Activated naive CD8-positive, alpha-beta T cell treated with anti-CD3 and anti-CD28 coated beads for 36 hours (primary cell): ENCODE measurements around the gene TULP3. TPM values are rescaled to one million over a fixed set of nuclear protein-coding genes. Genes with fewer than 3 reads are reported as not detected.

ENCODE experiments used
- DNase-seq: peaks from one replicate; pipeline ENCODE4 v3.0.0; 2021
- H3K27ac Mint-ChIP-seq: one replicate; pipeline ENCODE4 v1.8.0; 2022; ENCODE audit warnings: mild to moderate bottlenecking, moderate library complexity, mixed read lengths
- H3K27me3 Mint-ChIP-seq: one replicate; pipeline ENCODE4 v1.8.0; 2022; ENCODE audit warnings: mild to moderate bottlenecking, mixed read lengths
- H3K36me3 Mint-ChIP-seq: one replicate; pipeline ENCODE4 v1.8.0; 2021; ENCODE audit warnings: mild to moderate bottlenecking, mixed read lengths
- H3K4me1 Mint-ChIP-seq: one replicate; pipeline ENCODE4 v1.8.0; 2021; ENCODE audit warnings: mixed read lengths
- H3K4me3 Mint-ChIP-seq: one replicate; pipeline ENCODE4 v1.8.0; 2022; ENCODE audit warnings: mild to moderate bottlenecking, moderate library complexity, mixed read lengths
- H3K9me3 Mint-ChIP-seq: one replicate; pipeline ENCODE4 v1.8.0; 2022; ENCODE audit warnings: mixed read lengths
- total RNA-seq, 2 experiments: library from RNA; stranded (reverse); gene quantifications; one replicate each; pipeline ENCODE4 v1.2.3, GENCODE V29; 2021

Gene TULP3
- total RNA-seq, 2 experiments from 2014 or later: 5.6 to 6.2 TPM

- Mint-ChIP-seq H3K36me3 (no peaks in the 10 kb centered on the region), H3K27me3 (peaks cover 77% of the 10 kb centered on the region), H3K27ac (no peak overlapping the region), H3K4me3 (no peak overlapping the region), H3K9me3 (no peaks in the 10 kb centered on the region), H3K4me1 (peaks cover 10% of the 10 kb centered on the region)
- no peak for DNase-seq
Measured at GRCh38 chr12:2961705-2962104, 71.0 kb downstream of the TULP3 start.

GRCh38 chr12:2963154-2963759, 72.6 kb downstream of the TULP3 start:
- DNase-seq: no peak
- Mint-ChIP-seq H3K27me3 (peaks cover 63% of the 10 kb centered on the region), H3K4me3 (no peak overlapping the region), H3K27ac (no peak overlapping the region), H3K4me1 (peaks cover 10% of the 10 kb centered on the region), H3K9me3 (no peaks in the 10 kb centered on the region), H3K36me3 (no peaks in the 10 kb centered on the region)

- peaks cover 8% of the 10 kb centered on the region for H3K4me1 Mint-ChIP-seq
- no peak overlapping the region for H3K27ac Mint-ChIP-seq
- H3K4me3 Mint-ChIP-seq: no peak overlapping the region
- H3K27me3 Mint-ChIP-seq: peaks cover 64% of the 10 kb centered on the region
- no peak for DNase-seq
- no peaks in the 10 kb centered on the region for H3K9me3 Mint-ChIP-seq
- H3K36me3 Mint-ChIP-seq: no peaks in the 10 kb centered on the region
Measured at GRCh38 chr12:2963760-2964292, 73.1 kb downstream of the TULP3 start.

- Mint-ChIP-seq H3K4me1 (no peaks in the 10 kb centered on the region), H3K9me3 (no peaks in the 10 kb centered on the region), H3K27ac (no peak overlapping the region), H3K27me3 (peaks cover 37% of the 10 kb centered on the region), H3K36me3 (no peaks in the 10 kb centered on the region), H3K4me3 (no peak overlapping the region)
- no peak for DNase-seq
Measured at GRCh38 chr12:2967651-2968050, 77.0 kb downstream of the TULP3 start.

- peaks cover 20% of the 10 kb centered on the region for H3K27me3 Mint-ChIP-seq
- no peak overlapping the region for H3K27ac Mint-ChIP-seq
- no peaks in the 10 kb centered on the region for H3K9me3 Mint-ChIP-seq
- H3K4me1 Mint-ChIP-seq: no peaks in the 10 kb centered on the region
- H3K4me3 Mint-ChIP-seq: no peak overlapping the region
- no peaks in the 10 kb centered on the region for H3K36me3 Mint-ChIP-seq
- DNase-seq: no peak
Measured at GRCh38 chr12:2970744-2971143, 80.1 kb downstream of the TULP3 start.

GRCh38 chr12:2973566-2973965, 82.9 kb downstream of the TULP3 start:
- Mint-ChIP-seq H3K27ac (no peak overlapping the region), H3K27me3 (peaks cover 12% of the 10 kb centered on the region)
- no peak for DNase-seq

GRCh38 chr12:2974560-2974971, 83.9 kb downstream of the TULP3 start:
- no peak overlapping the region for H3K4me3 Mint-ChIP-seq
- H3K27ac Mint-ChIP-seq: no peak overlapping the region
- no peak for DNase-seq
- H3K27me3 Mint-ChIP-seq: peaks cover 10% of the 10 kb centered on the region
- no peaks in the 10 kb centered on the region for H3K4me1 Mint-ChIP-seq
- H3K36me3 Mint-ChIP-seq: no peaks in the 10 kb centered on the region
- H3K9me3 Mint-ChIP-seq: no peaks in the 10 kb centered on the region

More at GRCh38 chr12:2973566-2973965, 82.9 kb downstream of the TULP3 start:
- H3K9me3 Mint-ChIP-seq: no peaks in the 10 kb centered on the region
- no peaks in the 10 kb centered on the region for H3K36me3 Mint-ChIP-seq
- H3K4me3 Mint-ChIP-seq: no peak overlapping the region
- no peaks in the 10 kb centered on the region for H3K4me1 Mint-ChIP-seq

GRCh38 chr12:2976581-2976996, 85.9 kb downstream of the TULP3 start:
- H3K4me3 Mint-ChIP-seq: no peak overlapping the region
- DNase-seq: no peak
- no peaks in the 10 kb centered on the region for H3K36me3 Mint-ChIP-seq
- H3K4me1 Mint-ChIP-seq: no peaks in the 10 kb centered on the region
- no peak overlapping the region for H3K27ac Mint-ChIP-seq
- H3K9me3 Mint-ChIP-seq: no peaks in the 10 kb centered on the region
- peaks cover 6% of the 10 kb centered on the region for H3K27me3 Mint-ChIP-seq

- Mint-ChIP-seq H3K4me1 (no peaks in the 10 kb centered on the region), H3K9me3 (no peaks in the 10 kb centered on the region), H3K36me3 (no peaks in the 10 kb centered on the region), H3K27ac (no peak overlapping the region), H3K4me3 (no peak overlapping the region), H3K27me3 (peaks cover 4% of the 10 kb centered on the region)
- no peak for DNase-seq
Measured at GRCh38 chr12:2977776-2978175, 87.1 kb downstream of the TULP3 start.

- Mint-ChIP-seq H3K9me3 (no peaks in the 10 kb centered on the region), H3K4me3 (no peak overlapping the region), H3K4me1 (peaks cover 6% of the 10 kb centered on the region), H3K27me3 (no peaks in the 10 kb centered on the region), H3K36me3 (no peaks in the 10 kb centered on the region), H3K27ac (no peak overlapping the region)
- DNase-seq: no peak
Measured at GRCh38 chr12:2979806-2980205, 89.1 kb downstream of the TULP3 start.

- Mint-ChIP-seq H3K27ac (no peak overlapping the region), H3K4me1 (peaks cover 6% of the 10 kb centered on the region), H3K4me3 (no peak overlapping the region), H3K27me3 (no peaks in the 10 kb centered on the region), H3K36me3 (no peaks in the 10 kb centered on the region), H3K9me3 (no peaks in the 10 kb centered on the region)
- no peak for DNase-seq
Measured at GRCh38 chr12:2980630-2981029, 89.9 kb downstream of the TULP3 start.

GRCh38 chr12:2982361-2982760, 91.7 kb downstream of the TULP3 start:
- DNase-seq: no peak
- Mint-ChIP-seq H3K36me3 (no peaks in the 10 kb centered on the region), H3K27me3 (no peaks in the 10 kb centered on the region), H3K27ac (no peak overlapping the region), H3K4me3 (no peak overlapping the region), H3K9me3 (no peaks in the 10 kb centered on the region), H3K4me1 (peaks cover 6% of the 10 kb centered on the region)

GRCh38 chr12:2984249-2984648, 93.6 kb downstream of the TULP3 start:
- DNase-seq: no peak
- Mint-ChIP-seq H3K9me3 (no peaks in the 10 kb centered on the region), H3K36me3 (no peaks in the 10 kb centered on the region), H3K27ac (no peak overlapping the region), H3K4me3 (no peak overlapping the region), H3K27me3 (no peaks in the 10 kb centered on the region), H3K4me1 (peaks cover 6% of the 10 kb centered on the region)

GRCh38 chr12:2984698-2985097, 94.0 kb downstream of the TULP3 start:
- no peaks in the 10 kb centered on the region for H3K27me3 Mint-ChIP-seq
- H3K4me1 Mint-ChIP-seq: peaks cover 6% of the 10 kb centered on the region
- H3K4me3 Mint-ChIP-seq: no peak overlapping the region
- no peak for DNase-seq
- H3K27ac Mint-ChIP-seq: no peak overlapping the region
- peaks cover 1% of the 10 kb centered on the region for H3K9me3 Mint-ChIP-seq
- H3K36me3 Mint-ChIP-seq: peaks cover 1% of the 10 kb centered on the region

- Mint-ChIP-seq H3K36me3 (peaks cover 2% of the 10 kb centered on the region), H3K4me1 (peaks cover 6% of the 10 kb centered on the region), H3K9me3 (peaks cover 8% of the 10 kb centered on the region), H3K27ac (no peak overlapping the region), H3K4me3 (no peak overlapping the region), H3K27me3 (no peaks in the 10 kb centered on the region)
- no peak for DNase-seq
Measured at GRCh38 chr12:2986876-2987275, 96.2 kb downstream of the TULP3 start.

- Mint-ChIP-seq H3K9me3 (peaks cover 8% of the 10 kb centered on the region), H3K4me3 (no peak overlapping the region), H3K4me1 (peaks cover 6% of the 10 kb centered on the region), H3K36me3 (peaks cover 2% of the 10 kb centered on the region), H3K27ac (no peak overlapping the region), H3K27me3 (no peaks in the 10 kb centered on the region)
- no peak for DNase-seq
Measured at GRCh38 chr12:2988494-2988893, 97.8 kb downstream of the TULP3 start.
